HuH-7 (cell line): Measurements from ENCODE around the gene NALCN.
A peak's percentile ranks its signal among the peaks of the same experiment; 100 is the strongest.

Source experiments
- DNase-seq: peaks from one replicate; pipeline ENCODE4 v3.0.0; 2011; ENCODE audit warnings: low spot score

Gene NALCN

DNA sequence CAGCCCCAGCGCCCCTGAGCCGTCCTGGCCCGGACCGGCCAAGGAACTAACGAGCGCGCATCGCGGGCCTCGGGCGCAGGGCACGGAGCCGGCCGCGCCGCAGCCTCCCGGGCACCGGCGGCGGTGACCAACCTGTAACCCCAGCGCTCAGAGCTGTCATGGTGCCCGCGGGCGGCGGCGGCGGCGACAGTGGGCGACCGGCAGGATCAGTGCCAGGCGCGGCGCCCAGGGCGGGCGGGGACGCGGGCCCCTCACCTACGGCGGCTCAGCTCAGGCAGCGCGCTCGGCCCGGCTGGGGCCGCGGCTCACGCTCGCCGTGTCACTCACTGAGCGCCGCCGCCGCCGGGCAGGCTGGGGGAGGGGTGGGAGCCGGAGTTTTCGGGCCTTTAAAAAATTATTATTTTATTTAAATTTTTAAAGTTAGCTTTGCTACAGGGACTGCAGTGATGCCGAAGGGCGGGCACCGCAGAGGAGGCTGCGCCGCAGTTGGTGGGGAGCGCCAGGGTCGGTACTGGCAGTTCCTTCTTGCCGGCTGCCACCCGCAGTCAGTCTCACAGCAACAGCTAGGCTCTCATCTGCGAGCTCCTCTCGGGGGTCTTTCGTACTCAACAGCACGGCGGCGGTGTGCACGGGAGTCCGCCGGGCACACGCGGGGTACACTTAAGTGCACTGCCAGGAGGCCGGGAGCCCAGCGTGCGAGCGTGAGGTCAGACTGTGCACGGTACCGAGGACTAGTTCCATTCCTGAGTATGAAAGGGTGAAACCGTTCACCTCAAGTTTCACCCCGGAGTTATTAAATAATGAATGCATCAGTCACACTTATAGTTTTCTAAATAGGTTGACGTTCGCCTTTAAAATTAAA lies at the start of gene NALCN:
TSS of gene NALCN (minus strand) at position 328 of the 862 bp plus-strand sequence. CDS start 17,382 bp downstream, outside the sequence.
- no peak for DNase-seq

DNA sequence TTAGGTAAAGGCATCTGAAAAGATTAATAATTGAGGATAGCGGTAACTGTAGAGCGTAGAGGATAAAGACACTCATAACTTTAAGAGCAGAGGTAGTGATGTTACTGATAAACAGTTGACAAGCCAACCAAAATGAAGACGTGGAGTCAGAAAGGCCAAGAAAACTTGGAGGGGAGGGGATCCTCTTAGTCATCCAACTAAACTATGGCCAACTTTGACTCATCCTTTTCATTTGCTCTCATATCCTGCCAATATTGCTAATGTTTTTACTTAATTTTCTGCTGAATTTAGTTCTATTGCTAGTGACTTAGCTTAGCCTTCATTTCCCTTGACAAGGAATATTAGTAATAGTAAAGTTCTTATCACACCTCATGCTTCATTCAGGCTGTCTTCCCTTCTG lies 49.6 kb upstream of the NALCN start:
- no peak for DNase-seq

DNA sequence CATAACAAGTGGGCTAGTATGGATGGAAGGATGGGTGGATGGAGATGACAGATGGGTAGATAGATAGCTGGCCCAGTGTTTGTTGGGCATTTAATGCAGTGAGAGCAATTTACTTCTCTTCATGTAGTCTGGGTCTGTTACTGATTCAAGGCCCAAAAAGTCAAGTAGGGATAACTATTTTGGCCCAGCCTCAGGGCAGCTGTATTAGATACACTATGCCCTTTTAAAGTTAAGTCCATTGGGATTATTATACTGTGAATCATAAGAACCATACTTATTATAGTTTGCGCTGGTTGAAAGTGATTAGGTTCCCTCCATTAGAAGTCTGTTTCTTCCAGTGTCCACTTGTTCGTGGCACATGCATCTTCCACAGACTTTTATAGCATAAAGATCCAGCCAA lies 40.9 kb upstream of the NALCN start:
- no peak for DNase-seq

DNA sequence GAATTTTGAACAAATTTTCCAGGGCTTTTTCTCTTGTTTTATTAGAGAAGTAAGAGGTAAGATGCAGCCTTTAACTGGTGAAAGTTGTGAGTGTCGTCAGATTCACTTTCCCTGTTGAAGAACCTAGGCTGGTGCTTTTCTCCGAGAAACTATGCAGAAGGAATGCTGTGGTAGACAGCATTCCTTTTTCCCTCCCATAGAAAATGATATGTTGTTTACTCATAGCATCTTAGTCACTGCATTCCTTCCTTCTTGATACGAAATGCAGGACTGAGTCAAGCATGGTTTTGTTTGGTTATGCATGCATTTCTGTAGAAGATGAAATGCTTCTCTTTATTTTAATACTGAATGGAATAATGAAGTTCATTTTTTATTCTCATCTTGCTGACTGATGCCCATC lies 39.6 kb upstream of the NALCN start:
- no peak for DNase-seq

DNA sequence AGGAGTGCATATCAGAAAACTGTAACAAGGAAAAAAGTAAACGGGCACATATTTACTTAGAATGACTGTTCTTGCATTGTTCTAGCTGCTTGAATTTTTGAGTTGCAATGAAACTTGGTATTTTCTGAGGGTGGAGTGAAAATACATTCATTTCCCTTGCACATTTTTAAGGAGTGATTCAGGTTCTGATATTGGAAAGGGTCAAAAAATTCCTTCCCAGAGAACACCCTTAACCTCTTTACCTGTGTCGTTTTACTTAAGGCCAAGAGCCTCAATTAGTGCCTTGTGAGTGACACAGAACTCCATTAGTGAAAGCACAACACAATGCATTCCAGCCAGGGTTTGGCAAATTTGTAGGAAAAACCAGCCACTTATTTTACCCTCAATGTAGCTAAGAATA lies 38.5 kb upstream of the NALCN start:
- no peak for DNase-seq

DNA sequence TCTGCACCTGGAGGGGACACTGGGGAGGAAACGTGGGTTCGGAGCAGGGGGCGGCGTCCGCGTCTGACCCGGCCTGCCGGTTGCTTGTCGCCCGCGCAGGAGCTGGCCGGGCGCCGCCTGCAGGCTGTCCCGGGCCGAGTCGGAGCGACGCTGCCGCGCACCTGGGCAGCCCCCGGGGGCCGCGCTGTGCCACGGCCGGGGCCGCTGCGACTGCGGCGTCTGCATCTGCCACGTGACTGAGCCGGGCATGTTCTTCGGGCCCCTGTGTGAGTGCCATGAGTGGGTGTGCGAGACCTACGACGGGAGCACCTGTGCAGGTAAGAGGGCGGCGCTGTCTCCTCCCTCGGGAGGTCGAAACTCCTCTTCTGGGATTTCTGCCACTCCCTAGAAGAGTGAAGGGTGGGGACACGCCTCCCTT lies 37.5 kb upstream of the NALCN start:
- DNase-seq: no peak

DNA sequence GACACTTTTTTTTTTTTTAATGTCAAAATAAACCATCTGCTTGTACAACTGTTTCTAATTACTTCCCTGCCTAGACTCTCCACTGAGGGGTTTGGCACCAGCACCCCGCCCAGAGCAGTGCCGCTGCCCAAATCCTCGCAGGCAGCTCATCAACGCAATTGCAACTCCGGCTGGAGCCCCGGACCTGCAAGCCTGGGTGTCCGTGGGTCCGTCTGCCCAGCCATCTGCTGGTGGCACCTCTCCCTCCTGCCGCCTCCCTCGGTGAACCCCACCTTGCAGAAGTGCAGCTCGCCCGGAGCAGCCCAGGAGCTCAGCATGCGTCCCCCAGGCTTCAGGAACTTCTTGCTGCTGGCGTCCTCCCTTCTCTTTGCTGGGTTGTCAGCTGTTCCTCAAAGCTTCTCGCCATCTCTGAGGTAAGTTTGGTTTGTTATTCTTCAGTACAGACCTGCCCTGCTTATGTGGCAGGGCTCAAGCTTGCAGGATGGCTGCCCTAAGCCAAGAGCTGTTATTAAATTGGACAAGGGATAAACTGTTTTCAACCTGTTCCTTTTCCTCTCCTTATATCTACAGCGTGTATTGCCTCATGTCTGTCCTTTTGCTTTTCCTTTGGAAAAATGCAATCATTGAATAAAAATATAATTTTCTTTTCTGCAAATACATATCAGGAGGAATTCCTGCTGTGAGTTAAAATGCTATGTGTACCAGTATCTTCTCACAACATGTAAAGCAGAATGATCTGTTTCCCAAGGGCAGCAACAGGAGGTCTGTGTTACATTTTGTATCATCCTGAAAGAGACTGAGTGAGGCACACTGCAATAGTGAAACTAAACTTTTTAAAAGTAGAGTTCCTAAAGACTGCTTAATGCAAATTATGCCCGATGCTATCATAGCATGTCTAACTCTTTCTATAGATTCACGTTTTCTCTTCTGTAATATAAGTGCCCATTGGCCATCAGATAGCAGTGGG lies 36.5 kb upstream of the NALCN start, which contains the start of gene ITGBL1:
TSS of gene ITGBL1 (plus strand) at position 157 of the 967 bp plus-strand sequence. CDS start at position 316, 159 bp downstream.
- DNase-seq: no peak

DNA sequence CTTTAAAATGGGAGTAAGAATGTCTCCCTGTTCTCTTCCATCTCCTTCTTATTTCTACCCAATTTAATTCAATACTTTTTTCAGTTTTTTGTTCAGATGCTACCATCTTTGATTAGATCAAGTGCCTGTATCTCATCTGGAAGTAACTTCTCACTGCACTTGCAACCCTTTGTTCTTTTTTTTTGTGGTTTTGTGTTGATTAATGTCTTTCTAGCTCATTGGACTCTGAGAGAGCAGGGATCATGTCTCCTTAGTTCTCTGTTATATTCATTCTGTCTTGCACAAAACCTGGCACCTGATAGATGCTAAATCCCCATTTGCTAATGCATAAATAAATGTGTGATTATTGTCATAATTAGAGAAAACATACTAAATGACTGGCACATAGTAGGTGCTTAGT lies 35.3 kb upstream of the NALCN start:
- no peak for DNase-seq

DNA sequence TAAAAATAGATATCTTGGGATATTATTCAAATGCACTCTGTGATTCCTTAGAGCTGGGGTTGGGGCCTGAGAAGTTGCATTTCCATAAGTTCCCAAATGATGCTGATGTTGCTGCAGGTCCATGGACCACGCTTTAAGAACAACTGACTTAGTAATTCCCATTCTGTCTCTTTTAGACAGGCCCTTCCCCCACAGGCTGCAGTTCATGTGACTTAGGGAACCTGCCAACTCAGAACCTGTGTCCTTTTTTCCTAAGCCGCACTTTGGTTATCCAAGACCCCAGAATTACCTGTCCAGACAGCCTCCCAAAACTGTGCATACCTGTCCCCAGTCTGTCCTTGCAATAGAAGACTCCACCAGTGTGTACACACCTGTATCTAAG lies 34.4 kb upstream of the NALCN start:
- DNase-seq: no peak

DNA sequence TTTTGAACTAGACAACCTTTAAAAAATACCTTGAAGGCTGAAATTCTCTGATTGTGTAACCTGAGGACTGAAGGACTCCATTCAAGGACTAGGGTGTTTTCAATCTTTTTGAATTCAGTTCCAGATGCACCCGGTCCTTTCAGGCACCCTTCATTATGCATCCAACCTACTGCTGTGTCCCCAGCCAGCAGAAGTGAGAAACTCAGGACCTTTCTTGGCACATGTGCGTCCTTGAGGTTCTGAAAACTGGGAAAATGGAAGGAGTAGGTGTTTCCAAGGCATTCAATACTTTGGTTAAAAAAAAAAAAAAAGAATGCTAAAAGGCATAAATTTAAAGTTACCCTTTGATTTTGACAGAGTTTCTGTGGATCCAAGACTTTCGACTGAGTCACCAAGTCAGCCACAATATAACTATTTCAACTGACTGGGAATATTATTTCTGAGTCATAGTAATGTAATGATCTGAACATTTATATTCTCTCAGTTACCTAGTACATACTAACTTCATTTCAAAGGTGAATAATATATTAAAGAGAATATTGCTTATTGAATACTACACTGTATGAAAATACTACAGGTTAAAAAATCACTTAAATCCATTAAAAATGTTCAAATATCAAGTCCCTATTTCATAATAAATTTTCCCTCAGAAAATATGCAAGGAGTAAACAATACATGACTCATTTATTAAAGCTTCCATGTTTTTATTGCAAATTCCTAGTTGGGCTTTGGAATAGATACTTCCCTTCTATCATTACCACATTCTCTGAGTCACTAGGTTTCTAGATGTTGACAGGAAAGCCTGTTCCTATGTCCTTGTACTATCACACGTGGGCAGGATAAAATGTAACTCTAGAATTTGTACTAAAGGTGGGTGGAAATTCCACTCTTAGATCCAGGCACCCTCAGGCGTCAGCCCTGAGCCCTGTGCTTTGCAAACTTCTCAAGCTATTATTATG lies 33.8 kb upstream of the NALCN start:
- DNase-seq: no peak

DNA sequence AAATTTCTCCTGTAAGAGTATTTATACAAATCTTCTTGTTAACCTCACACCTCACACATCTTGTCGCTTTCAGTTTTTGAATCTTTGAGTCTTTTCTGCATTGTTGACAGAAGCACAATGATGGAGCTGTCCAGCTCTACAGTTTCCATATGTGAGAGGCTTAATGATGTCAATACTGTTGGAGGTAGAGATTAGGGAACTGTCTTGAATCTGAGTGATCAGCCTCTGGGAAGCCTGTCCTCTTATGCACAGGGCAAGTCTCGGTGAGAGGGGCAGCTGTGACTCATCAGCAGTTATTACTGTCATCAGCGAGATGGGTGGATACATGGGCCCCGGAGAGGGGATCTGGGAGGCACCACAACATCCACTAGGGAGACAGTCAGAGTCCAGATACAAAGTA lies 31.5 kb upstream of the NALCN start:
- no peak for DNase-seq

DNA sequence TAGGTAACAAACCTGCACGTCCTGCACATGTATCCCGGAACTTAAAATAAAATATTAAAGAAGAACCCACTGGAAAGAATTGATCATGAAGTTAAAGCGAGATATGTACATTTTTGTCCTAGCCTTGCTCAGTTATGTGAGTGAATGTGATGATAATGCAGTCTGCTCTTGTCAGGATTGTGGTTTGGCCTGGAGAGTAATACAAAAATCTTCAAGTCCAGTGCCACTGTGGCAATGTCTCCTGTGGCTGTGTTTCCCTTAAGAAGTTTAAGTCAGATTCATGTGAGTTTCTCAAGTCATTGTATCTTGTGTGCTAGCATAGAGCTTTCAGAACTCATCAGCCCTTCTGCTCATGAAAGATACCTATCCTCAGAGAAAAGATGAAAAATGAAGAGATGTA lies 18.2 kb upstream of the NALCN start:
- no peak for DNase-seq

DNA sequence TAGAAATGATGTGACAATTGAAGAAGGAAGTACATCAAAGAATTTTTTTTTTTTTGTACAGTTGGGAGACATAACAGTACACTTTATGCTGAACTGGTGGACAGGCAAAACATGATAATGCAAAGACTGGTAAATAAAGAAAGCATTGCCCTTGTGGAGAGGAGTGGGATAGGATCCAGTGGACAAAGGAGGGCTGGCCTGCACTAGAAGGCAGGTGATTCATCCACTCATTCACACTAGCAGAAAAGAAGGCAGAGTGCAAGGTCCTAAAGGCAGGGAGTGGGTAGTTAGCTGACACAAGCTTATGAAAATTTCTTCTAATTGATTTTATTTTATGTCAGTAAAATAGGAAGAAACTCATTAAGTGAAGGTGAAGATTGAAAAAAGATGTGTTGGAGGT lies 17.6 kb upstream of the NALCN start:
- DNase-seq: no peak

DNA sequence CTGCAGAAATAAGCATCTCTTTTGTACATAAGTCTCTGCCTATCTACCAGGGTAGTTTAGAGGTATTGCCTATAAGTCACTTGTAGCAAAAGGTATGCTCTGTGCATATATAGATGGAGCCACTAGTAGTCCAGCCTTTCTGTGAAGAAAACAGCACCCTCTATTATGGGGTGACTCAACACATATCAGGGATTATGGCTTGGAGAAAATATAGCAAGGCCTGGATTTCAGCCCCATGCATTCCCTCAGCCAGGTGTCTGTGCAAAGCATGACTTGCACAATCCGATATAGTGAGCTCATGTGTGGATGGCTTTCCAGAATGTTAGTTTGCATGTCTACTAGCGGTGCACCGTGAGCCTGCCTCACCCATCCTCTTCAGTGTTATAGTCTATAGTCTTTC lies 13.4 kb upstream of the NALCN start:
- DNase-seq: no peak

DNA sequence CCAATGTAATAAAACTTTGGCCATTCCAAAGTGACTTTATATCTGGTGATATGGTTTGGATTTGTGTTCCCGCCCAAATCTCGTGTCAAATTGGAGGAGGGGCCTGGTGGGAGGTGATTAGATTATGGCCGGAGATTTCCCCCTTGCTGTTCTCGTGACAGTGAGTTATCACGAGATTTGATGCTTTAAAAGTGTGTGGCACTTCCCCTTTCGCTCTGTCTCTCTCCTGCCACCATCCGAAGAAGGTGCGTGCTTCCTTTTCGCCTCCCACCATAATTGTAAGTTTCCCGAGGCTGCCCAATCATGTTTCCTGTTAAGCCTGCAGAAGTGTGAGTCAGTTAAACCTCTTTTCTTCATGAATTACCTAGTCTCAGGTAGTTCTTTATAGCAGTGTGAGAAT lies 9.3 kb upstream of the NALCN start:
- no peak for DNase-seq

DNA sequence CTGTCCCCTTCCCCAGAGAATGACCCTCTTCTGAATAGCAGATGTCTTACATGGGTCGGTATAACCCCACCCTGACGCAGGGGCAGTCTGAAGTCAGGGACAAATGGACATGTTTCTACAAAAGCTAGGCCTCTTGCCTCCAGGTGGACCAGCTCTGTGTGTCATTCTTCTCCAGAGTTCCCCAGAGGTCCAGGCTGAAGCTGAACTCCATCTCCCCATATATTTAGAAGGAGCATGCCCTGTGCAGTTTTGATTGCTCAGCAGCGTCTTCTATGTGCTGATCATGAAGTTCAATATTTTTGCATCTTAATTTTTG lies 8.8 kb upstream of the NALCN start:
- no peak for DNase-seq

DNA sequence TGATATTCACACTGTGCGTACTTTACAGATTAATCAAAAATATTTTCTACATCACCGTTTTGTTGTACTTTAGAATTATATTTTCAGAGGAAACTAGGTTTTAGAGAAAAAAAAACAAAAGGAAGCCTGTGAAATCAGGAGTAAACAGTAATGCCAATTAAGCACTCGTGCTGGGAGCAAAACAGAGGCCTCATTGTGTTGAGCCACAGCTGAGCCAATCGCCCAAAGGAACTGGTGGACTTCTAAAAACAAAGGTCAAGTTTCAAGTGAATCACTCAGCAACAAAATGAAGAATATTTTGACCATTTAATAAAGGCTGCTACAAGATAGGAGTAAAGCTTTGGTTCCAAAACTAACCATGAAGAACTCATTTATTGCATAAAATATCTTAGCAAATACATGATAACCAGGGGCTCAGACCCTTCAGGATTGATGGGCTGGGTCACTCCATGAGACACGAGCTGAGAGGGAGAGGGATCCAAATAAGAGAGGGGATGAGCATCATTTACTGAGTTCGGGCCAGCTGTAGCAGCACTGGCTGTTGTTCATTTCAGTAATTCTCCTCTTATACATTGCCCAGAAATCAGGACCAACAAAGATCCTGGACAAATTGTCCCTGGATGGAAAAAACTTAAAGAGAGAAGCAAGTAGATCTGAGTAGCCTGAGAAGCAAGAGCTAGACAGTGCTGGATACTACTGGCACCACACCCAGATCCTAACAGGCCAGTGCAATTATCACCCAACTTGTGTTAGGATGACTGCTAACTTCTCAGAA lies 8.3 kb upstream of the NALCN start:
- DNase-seq: peak; percentile 1

DNA sequence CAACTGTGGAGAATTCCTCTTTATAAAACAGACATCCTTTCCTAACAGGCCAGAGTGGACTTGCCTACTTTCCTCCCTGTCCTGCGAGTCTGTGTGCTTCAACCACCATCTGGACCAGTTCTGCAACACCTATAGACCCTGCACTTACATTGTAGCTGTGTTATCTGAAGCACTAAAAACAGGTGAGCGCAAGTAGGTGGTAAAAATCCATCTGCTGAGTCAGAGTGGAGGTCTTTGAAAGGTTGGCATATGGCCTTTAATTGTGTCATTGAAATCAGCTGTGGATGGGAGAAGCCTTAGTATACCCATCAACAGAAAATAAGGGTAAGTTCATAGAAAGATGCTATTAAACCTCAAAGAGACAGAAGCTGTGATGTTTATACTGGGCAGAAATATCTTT lies 7.6 kb upstream of the NALCN start:
- DNase-seq: no peak

DNA sequence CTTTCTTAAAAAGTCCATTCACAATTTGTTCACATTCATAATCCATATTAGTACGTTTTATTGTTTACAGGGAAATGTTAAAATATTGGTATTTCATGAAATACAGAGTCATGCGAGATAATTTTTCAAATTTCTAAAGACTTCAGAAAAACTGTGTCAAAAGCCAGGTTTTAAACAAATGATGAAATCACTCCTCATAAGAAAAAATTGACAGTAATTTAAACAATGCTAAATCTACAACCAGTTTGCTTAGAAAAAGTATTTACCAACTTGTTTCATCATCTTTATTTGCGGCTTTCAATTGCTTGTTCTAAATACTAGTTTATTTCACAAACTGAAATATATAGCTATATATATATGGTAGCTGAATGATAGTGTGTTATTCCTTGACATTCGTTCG lies 1.2 kb upstream of the NALCN start:
- DNase-seq: no peak

DNA sequence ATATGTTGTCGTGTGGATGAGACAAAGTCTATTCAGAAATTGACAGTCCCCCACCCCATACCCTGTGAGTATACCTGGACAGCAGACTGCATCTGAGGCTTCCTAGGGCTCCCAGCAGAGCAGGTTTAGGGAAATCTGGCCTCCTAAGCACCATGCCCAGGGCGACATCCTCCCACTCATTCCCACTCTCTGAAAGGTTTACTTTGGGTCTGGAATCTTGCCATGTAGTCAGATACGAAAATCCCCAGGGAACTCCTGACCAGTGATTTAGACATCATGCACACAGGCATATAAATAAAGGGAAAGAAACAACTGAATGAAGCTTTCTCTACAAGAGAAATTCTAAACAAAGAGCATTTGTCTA lies 717 bp upstream of the NALCN start:
- no peak for DNase-seq
